ENCODE results near the gene PM20D1.

Gene PM20D1

GRCh38 chr1:205822397-205822796 lies 27.5 kb downstream of the PM20D1 start:
- TF ChIP-seq CTCF (IDR thresholded peaks at IDR 0.05) = no peak
- H3K4me3 ChIP-seq (ENCODE audit: low read depth in 1 of 2, low read length in 1 of 2) = no peak overlapping the region

DNA sequence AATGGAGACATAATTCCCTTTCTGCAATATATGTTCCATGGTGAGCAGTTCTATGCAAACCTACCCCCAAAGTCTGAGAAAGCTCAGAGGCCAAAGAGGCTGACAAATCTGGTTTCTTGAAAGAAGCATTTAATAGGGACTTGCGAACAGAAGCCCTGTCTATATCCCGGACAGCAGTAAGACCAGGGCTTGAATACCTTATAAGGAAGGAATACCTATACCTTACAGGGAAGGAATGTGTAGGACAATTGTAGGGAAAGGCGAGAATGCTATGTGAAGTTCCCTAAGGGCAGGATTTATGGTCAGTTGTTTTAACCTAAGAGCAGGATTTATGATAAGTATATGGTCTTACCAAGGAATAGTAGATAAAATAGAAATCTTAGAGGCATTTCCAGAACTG lies 31.9 kb downstream of the PM20D1 start:
- TF ChIP-seq CTCF (IDR thresholded peaks at IDR 0.05) = no peak
- Histone ChIP-seq H3K4me3 (ENCODE audit: low read depth in 1 of 2, low read length in 1 of 2) (no peak overlapping the region), H3K27ac (no peak overlapping the region), H3K27me3 (peaks cover 63% of the 10 kb centered on the region), H3K4me1 (ENCODE audit: control insufficient read depth in 1 of 2, insufficient read depth in 1 of 2, low read depth in 1 of 2, low read length in 1 of 2) (peaks cover 7 to 10% of the 10 kb centered on the region in 2 experiments), H3K9me3 (no peaks in the 10 kb centered on the region), H3K36me3 (no peaks in the 10 kb centered on the region)

More at GRCh38 chr1:205822397-205822796, 27.5 kb downstream of the PM20D1 start:
- Histone ChIP-seq H3K27me3 (peaks cover 36% of the 10 kb centered on the region), H3K36me3 (no peaks in the 10 kb centered on the region), H3K4me1 (ENCODE audit: control insufficient read depth in 1 of 2, insufficient read depth in 1 of 2, low read depth in 1 of 2, low read length in 1 of 2) (no peaks in the 10 kb centered on the region), H3K9me3 (no peaks in the 10 kb centered on the region), H3K27ac (no peak overlapping the region)

DNA sequence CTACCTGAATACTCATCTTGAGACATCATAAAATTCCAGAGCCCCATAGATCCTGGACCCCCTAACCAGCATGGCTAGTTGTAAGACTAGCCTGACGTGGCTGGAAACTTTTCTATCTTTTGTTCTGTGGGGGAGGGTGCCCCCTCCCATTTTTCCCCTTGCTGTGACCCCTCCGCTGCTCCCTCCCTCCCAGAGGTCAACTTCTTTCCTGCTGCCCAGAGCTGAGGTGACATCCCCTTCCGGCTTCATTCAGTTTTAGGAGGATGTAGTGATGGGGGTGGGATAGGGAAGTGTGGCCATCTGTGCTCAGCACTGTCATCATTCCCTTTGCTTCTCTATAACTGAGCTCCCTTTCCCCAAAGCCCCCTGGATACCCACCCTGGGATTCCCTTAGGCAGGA lies 32.6 kb downstream of the PM20D1 start:
- TF ChIP-seq CTCF (IDR thresholded peaks at IDR 0.05) = no peak
- no peaks in the 10 kb centered on the region for H3K36me3 ChIP-seq

DNA sequence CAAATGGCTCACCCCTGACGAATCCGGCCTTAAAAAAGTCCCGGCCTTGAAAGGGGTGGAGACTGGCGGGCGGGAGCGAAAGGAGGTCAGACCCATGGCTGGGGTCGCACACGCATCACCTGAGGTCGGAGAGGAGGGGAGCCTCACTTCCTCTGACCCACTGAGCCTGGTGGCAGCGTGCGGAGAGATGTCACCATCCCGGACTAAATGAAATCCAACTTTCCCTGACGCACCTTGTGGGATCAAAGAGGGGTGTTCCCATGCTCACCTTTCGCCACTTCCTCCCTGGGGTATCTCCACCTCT lies 36.2 kb downstream of the PM20D1 start:
- Histone ChIP-seq H3K4me1 (ENCODE audit: control insufficient read depth in 1 of 2, insufficient read depth in 1 of 2, low read depth in 1 of 2, low read length in 1 of 2) (peaks cover 7 to 16% of the 10 kb centered on the region in 2 experiments), H3K36me3 (no peaks in the 10 kb centered on the region), H3K9me3 (no peaks in the 10 kb centered on the region), H3K27me3 (peaks cover 97% of the 10 kb centered on the region), H3K4me3 (ENCODE audit: low read depth in 1 of 2, low read length in 1 of 2) (peak overlapping the region; percentile 59 to 68), H3K27ac (no peak overlapping the region)
- TF ChIP-seq CTCF (IDR thresholded peaks at IDR 0.05) = no peak

More for the DNA sequence above, 32.6 kb downstream of the PM20D1 start:
- peaks cover 69% of the 10 kb centered on the region for H3K27me3 ChIP-seq
- H3K9me3 ChIP-seq = no peaks in the 10 kb centered on the region
- peaks cover 7 to 16% of the 10 kb centered on the region in 2 experiments for H3K4me1 ChIP-seq (ENCODE audit: control insufficient read depth in 1 of 2, insufficient read depth in 1 of 2, low read depth in 1 of 2, low read length in 1 of 2)
- no peak overlapping the region for H3K27ac ChIP-seq
- H3K4me3 ChIP-seq (ENCODE audit: low read depth in 1 of 2, low read length in 1 of 2) = no peak overlapping the region

- peak within 1 kb of the TSS; percentile 59 to 68 for H3K4me3 ChIP-seq (ENCODE audit: low read depth in 1 of 2, low read length in 1 of 2)
- H3K27me3 ChIP-seq = peaks cover 91% of the 10 kb centered on the region
- H3K4me1 ChIP-seq (ENCODE audit: control insufficient read depth in 1 of 2, insufficient read depth in 1 of 2, low read depth in 1 of 2, low read length in 1 of 2) = peaks cover 7 to 16% of the 10 kb centered on the region in 2 experiments
- no peaks in the 10 kb centered on the region for H3K36me3 ChIP-seq
- TF ChIP-seq CTCF (IDR thresholded peaks at IDR 0.05) = no peak
- H3K9me3 ChIP-seq = no peaks in the 10 kb centered on the region
- no peak within 1 kb of the TSS for H3K27ac ChIP-seq
Measured at GRCh38 chr1:205812878-205813754, 36.8 kb downstream of the PM20D1 start, which contains the start of gene SLC41A1. Gene SLC41A1 (minus strand): TSS chr1:205813198. CDS start chr1:205810441, 2,757 bp downstream.
